HepG2 (cell line): ENCODE data around the gene PLRG1. TPM values are rescaled to one million over a fixed set of nuclear protein-coding genes. Genes with fewer than 3 reads are reported as not detected.

Source experiments
- EEA1 ChIP-seq: sonication (generic); formaldehyde crosslinking; IDR thresholded peaks from 2 replicates; pipeline ENCODE4 v1.5.1; 2020; ENCODE audit warnings: mild to moderate bottlenecking, missing genetic modification reagents, borderline replicate concordance
- MAF1 ChIP-seq: sonication (generic); formaldehyde crosslinking; IDR thresholded peaks from 2 replicates; pipeline ENCODE4 v1.5.0; 2020; ENCODE audit warnings: missing genetic modification reagents, borderline replicate concordance
- PRDM4 ChIP-seq: sonication (generic); formaldehyde crosslinking; IDR thresholded peaks from 2 replicates; pipeline ENCODE4 v1.9.0; 2021; ENCODE audit warnings: missing genetic modification reagents, borderline replicate concordance
- SMC3 ChIP-seq: IDR thresholded peaks from 2 replicates; pipeline ENCODE4 v1.6.1; 2011; ENCODE audit warnings: low read length, improper control_type of control experiment
- TAF15 ChIP-seq: fragments of 200-400 bp; formaldehyde crosslinking; IDR thresholded peaks from one replicate; pipeline ENCODE4 v1.6.1; 2018; ENCODE audit warnings: mild to moderate bottlenecking, low read depth, low read length; ENCODE audit not compliant: poor library complexity, severe bottlenecking
- TARDBP ChIP-seq: sonication (generic); formaldehyde crosslinking; IDR thresholded peaks from 2 replicates; pipeline ENCODE4 v1.8.0; 2022; ENCODE audit warnings: mild to moderate bottlenecking, missing genetic modification reagents
- YY1 ChIP-seq: IDR thresholded peaks from 2 replicates; pipeline ENCODE4 v1.6.1; 2011; ENCODE audit warnings: low read length, low read depth, moderate library complexity, mild to moderate bottlenecking; ENCODE audit not compliant: insufficient read depth, insufficient replicate concordance
- ZFY ChIP-seq: sonication (generic); formaldehyde crosslinking; IDR thresholded peaks from 2 replicates; pipeline ENCODE4 v1.4.0; 2020; ENCODE audit warnings: missing genetic modification reagents
- ZMYM2 ChIP-seq: sonication (generic); formaldehyde crosslinking; IDR thresholded peaks from 2 replicates; pipeline ENCODE4 v1.8.0; 2022; ENCODE audit warnings: mild to moderate bottlenecking, missing genetic modification reagents
- ZNF256 ChIP-seq: sonication (generic); formaldehyde crosslinking; conservative IDR thresholded peaks from 2 replicates; pipeline ENCODE4 v1.4.0; 2020; ENCODE audit warnings: missing genetic modification reagents
- ZNF331 ChIP-seq: sonication (generic); formaldehyde crosslinking; IDR thresholded peaks from 2 replicates; pipeline ENCODE4 v1.4.0; 2020; ENCODE audit warnings: missing genetic modification reagents
- ZNF510 ChIP-seq: sonication (generic); formaldehyde crosslinking; IDR thresholded peaks from 2 replicates; pipeline ENCODE4 v1.4.0; 2020; ENCODE audit warnings: low read depth, mild to moderate bottlenecking, missing genetic modification reagents
- ZNF670 ChIP-seq: sonication (generic); formaldehyde crosslinking; IDR thresholded peaks from 2 replicates; pipeline ENCODE4 v1.8.0; 2022; ENCODE audit warnings: mild to moderate bottlenecking, missing genetic modification reagents, borderline replicate concordance
- polyA plus RNA-seq, 8 experiments: library from polyadenylated mRNA; depleted of rRNA in 3 of 8; stranded (reverse) in 7 of 8; unstranded in 1 of 8; fragments of >200 nt; fragmentation: Illumina TruSeq in 4 of 8; extraction: Trizol in 4 of 8; gene quantifications; 2 replicates each; pipeline versions ENCODE4 v1.2.1 to v1.2.3, GENCODE V29; 2011 to 2016; ENCODE audit warnings: low read depth in 4 of 8, missing spikeins in 1 of 8, mixed read lengths in 1 of 8; ENCODE audit not compliant: insufficient read depth in 1 of 8
- total RNA-seq, 5 experiments: library from RNA; depleted of rRNA; stranded (reverse); fragments of >200 nt; fragmentation: Illumina TruSeq; extraction: Trizol; gene quantifications; 2 replicates each; pipeline ENCODE4 v1.2.3, GENCODE V29; 2016; ENCODE audit warnings: low read depth in 1 of 5
- TF ChIP-seq, protein P1 (sequence below): sonication (generic); formaldehyde crosslinking; IDR thresholded peaks from 2 replicates; pipeline ENCODE4 v1.4.0; 2020; ENCODE audit warnings: missing genetic modification reagents, borderline replicate concordance
- TF ChIP-seq, protein P2 (sequence below): sonication (generic); formaldehyde crosslinking; IDR thresholded peaks from 2 replicates; pipeline ENCODE4 v1.4.0; 2020; ENCODE audit warnings: missing genetic modification reagents, mild to moderate bottlenecking, borderline replicate concordance
- TF ChIP-seq, protein P3 (sequence below): sonication (generic); formaldehyde crosslinking; IDR thresholded peaks from 2 replicates; pipeline ENCODE4 v1.5.1; 2020; ENCODE audit warnings: missing genetic modification reagents, mild to moderate bottlenecking, borderline replicate concordance

The PLRG1 gene
- total and polyA plus RNA-seq, 2 of the 13 experiments (the other 11 are each of a cell fraction or from before 2014, with no cell fraction given) = 77.3 to 110 TPM

GRCh38 chr4:154590329-154591006, 40.3 kb upstream of the PLRG1 start, which contains the start of gene FGA (continued):
- TF ChIP-seq, protein P1, sequence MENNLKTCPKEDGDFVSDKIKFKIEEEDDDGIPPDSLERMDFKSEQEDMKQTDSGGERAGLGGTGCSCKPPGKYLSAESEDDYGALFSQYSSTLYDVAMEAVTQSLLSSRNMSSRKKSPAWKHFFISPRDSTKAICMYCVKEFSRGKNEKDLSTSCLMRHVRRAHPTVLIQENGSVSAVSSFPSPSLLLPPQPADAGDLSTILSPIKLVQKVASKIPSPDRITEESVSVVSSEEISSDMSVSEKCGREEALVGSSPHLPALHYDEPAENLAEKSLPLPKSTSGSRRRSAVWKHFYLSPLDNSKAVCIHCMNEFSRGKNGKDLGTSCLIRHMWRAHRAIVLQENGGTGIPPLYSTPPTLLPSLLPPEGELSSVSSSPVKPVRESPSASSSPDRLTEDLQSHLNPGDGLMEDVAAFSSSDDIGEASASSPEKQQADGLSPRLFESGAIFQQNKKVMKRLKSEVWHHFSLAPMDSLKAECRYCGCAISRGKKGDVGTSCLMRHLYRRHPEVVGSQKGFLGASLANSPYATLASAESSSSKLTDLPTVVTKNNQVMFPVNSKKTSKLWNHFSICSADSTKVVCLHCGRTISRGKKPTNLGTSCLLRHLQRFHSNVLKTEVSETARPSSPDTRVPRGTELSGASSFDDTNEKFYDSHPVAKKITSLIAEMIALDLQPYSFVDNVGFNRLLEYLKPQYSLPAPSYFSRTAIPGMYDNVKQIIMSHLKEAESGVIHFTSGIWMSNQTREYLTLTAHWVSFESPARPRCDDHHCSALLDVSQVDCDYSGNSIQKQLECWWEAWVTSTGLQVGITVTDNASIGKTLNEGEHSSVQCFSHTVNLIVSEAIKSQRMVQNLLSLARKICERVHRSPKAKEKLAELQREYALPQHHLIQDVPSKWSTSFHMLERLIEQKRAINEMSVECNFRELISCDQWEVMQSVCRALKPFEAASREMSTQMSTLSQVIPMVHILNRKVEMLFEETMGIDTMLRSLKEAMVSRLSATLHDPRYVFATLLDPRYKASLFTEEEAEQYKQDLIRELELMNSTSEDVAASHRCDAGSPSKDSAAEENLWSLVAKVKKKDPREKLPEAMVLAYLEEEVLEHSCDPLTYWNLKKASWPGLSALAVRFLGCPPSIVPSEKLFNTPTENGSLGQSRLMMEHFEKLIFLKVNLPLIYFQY (CRISPR knock-in tag) = 0 out of 2 replicates have a peak, but pooled peaks have one; percentile 67
- no peak for TF ChIP-seq EEA1 (CRISPR knock-in tag)
- TF ChIP-seq, protein P2, sequence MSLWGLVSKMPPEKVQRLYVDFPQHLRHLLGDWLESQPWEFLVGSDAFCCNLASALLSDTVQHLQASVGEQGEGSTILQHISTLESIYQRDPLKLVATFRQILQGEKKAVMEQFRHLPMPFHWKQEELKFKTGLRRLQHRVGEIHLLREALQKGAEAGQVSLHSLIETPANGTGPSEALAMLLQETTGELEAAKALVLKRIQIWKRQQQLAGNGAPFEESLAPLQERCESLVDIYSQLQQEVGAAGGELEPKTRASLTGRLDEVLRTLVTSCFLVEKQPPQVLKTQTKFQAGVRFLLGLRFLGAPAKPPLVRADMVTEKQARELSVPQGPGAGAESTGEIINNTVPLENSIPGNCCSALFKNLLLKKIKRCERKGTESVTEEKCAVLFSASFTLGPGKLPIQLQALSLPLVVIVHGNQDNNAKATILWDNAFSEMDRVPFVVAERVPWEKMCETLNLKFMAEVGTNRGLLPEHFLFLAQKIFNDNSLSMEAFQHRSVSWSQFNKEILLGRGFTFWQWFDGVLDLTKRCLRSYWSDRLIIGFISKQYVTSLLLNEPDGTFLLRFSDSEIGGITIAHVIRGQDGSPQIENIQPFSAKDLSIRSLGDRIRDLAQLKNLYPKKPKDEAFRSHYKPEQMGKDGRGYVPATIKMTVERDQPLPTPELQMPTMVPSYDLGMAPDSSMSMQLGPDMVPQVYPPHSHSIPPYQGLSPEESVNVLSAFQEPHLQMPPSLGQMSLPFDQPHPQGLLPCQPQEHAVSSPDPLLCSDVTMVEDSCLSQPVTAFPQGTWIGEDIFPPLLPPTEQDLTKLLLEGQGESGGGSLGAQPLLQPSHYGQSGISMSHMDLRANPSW = no peak
- TF ChIP-seq, protein P3, sequence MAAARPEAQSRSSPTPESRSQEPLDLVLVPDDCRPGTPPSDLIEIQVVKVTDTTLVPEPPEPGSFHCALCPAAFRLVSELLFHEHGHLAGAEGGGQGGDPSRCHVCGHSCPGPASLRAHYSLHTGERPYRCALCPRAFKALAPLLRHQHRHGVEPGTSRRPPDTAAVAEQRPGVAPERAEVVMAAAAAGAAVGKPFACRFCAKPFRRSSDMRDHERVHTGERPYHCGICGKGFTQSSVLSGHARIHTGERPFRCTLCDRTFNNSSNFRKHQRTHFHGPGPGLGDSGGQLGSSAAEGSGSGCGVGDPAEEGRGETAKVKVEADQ = no peak
- TF ChIP-seq ZFY = no peak; the same call in 1 of the 2 replicates
- no peak for TF ChIP-seq ZNF510 (CRISPR knock-in tag)
- peak; percentile 93 for TF ChIP-seq TARDBP
- TF ChIP-seq SMC3 = peak; percentile 33; the same call in 1 of the 2 replicates
- no peak for TF ChIP-seq MAF1 (CRISPR knock-in tag)
- TF ChIP-seq PRDM4 (CRISPR knock-in tag) = no peak
- no peak for TF ChIP-seq TAF15
- TF ChIP-seq ZNF670 (CRISPR knock-in tag) = 0 out of 2 replicates have a peak, but pooled peaks have one; percentile 44
- peak; percentile 90 for TF ChIP-seq ZNF331 (CRISPR knock-in tag)
- 0 out of 2 replicates have a peak, but pooled peaks have one; percentile 60 for TF ChIP-seq ZNF256 (CRISPR knock-in tag)
- TF ChIP-seq YY1 = peak; percentile 37
- TF ChIP-seq ZMYM2 = no peak; the same call in 1 of the 2 replicates
